Activated CD4-positive, alpha-beta memory T cell treated with anti-CD3 and anti-CD28 coated beads, Interleukin-2, amount 10 ng/mL, durations not matched to agents 7 days and 5 days (primary cell): Measurements from ENCODE around the gene COPS2. TPM values are rescaled to one million over a fixed set of nuclear protein-coding genes. Genes with fewer than 3 reads are reported as not detected.

Source experiments
- CTCF ChIA-PET: fragments of 350-600 bp; sonication (Branson Sonifier 250); formaldehyde crosslinking; loops from one replicate; lab custom pipeline; 2021; ENCODE audit warnings: antibody characterized with exemption, inconsistent platforms; lab: Charles Lee
- POLR2A ChIA-PET: fragments of 350-600 bp; sonication (Branson Sonifier 250); formaldehyde crosslinking; loops from one replicate; lab custom pipeline; 2021; ENCODE audit warnings: antibody characterized with exemption; lab: Charles Lee
- DNase-seq: peaks from one replicate; pipeline ENCODE4 v3.0.0-alpha.2; 2020
- H3K27ac Mint-ChIP-seq: one replicate; pipeline ENCODE4 v1.8.0; 2021; ENCODE audit warnings: mild to moderate bottlenecking, mixed read lengths
- H3K27me3 Mint-ChIP-seq: one replicate; pipeline ENCODE4 v1.8.0; 2021; ENCODE audit warnings: mixed read lengths
- H3K36me3 Mint-ChIP-seq: one replicate; pipeline ENCODE4 v1.8.0; 2021; ENCODE audit warnings: low read depth, mixed read lengths
- H3K4me1 Mint-ChIP-seq: one replicate; pipeline ENCODE4 v1.8.0; 2021; ENCODE audit warnings: mixed read lengths
- H3K4me3 Mint-ChIP-seq: one replicate; pipeline ENCODE4 v1.8.0; 2021; ENCODE audit warnings: mild to moderate bottlenecking, mixed read lengths
- H3K9me3 Mint-ChIP-seq: one replicate; pipeline ENCODE4 v1.8.0; 2021; ENCODE audit warnings: mixed read lengths
- total RNA-seq, 2 experiments: library from RNA; stranded (reverse); gene quantifications; one replicate each; pipeline ENCODE4 v1.2.3, GENCODE V29; 2021

Gene COPS2
- total RNA-seq, 2 experiments from 2014 or later = 62.6 to 68.7 TPM

GRCh38 chr15:49154359-49154758 is 1.0 kb downstream of the COPS2 start:
- H3K27me3 Mint-ChIP-seq = no peaks in the 10 kb centered on the region
- ChIA-PET CTCF (interaction anchor here (0.9 to 2.5 kb wide), 3 partner anchors 8 to 276 kb away, joined by 3 to 21 read pairs (median 5); partner anchors contain the start of genes EID1 and GALK2), POLR2A (interaction anchor here (0.9 to 3.4 kb wide), 10 partner anchors 8 to 344 kb away, joined by 3 to 75 read pairs (median 10); partner anchors contain the start of genes CEP152, EID1 and GALK2)
- no peaks in the 10 kb centered on the region for H3K9me3 Mint-ChIP-seq
- H3K4me3 Mint-ChIP-seq = peak overlapping the region; percentile 98
- H3K36me3 Mint-ChIP-seq = peaks cover 8% of the 10 kb centered on the region
- peak overlapping the region; percentile 93 for H3K27ac Mint-ChIP-seq
- peaks cover 58% of the 10 kb centered on the region for H3K4me1 Mint-ChIP-seq
- no peak for DNase-seq

GRCh38 chr15:49152552-49153312 is 2.7 kb downstream of the COPS2 start:
- H3K27ac Mint-ChIP-seq = no peak overlapping the region
- H3K9me3 Mint-ChIP-seq = no peaks in the 10 kb centered on the region
- H3K4me3 Mint-ChIP-seq = no peak overlapping the region
- ChIA-PET CTCF (no interaction called here), POLR2A (interaction anchor here (1.1 to 1.6 kb wide), 2 partner anchors 17 to 275 kb away, joined by 6 read pairs; partner anchors contain the start of genes EID1 and GALK2)
- peaks cover 63% of the 10 kb centered on the region for H3K4me1 Mint-ChIP-seq
- no peak for DNase-seq
- H3K36me3 Mint-ChIP-seq = peaks cover 11% of the 10 kb centered on the region
- no peaks in the 10 kb centered on the region for H3K27me3 Mint-ChIP-seq

GRCh38 chr15:49151831-49152230 is 3.6 kb downstream of the COPS2 start:
- peaks cover 11% of the 10 kb centered on the region for H3K36me3 Mint-ChIP-seq
- CTCF ChIA-PET = no interaction called here

GRCh38 chr15:49148727-49149126 is 6.7 kb downstream of the COPS2 start:
- no peak for DNase-seq
- Mint-ChIP-seq H3K27ac (no peak overlapping the region), H3K4me1 (peaks cover 46% of the 10 kb centered on the region), H3K4me3 (no peak overlapping the region), H3K9me3 (no peaks in the 10 kb centered on the region), H3K36me3 (peaks cover 18% of the 10 kb centered on the region), H3K27me3 (no peaks in the 10 kb centered on the region)
- ChIA-PET POLR2A (interaction anchor here (1.5 to 2.3 kb wide), 2 partner anchors 21 to 271 kb away, joined by 4 to 8 read pairs; partner anchors contain the start of genes EID1 and GALK2), CTCF (interaction anchor here (2.0 kb wide), 1 partner anchor 286 kb away, joined by 6 read pairs; no protein-coding TSS in a partner anchor)

More at GRCh38 chr15:49151831-49152230, 3.6 kb downstream of the COPS2 start:
- Mint-ChIP-seq H3K27ac (no peak overlapping the region), H3K27me3 (no peaks in the 10 kb centered on the region), H3K4me1 (peaks cover 58% of the 10 kb centered on the region), H3K4me3 (no peak overlapping the region), H3K9me3 (no peaks in the 10 kb centered on the region)
- DNase-seq = no peak
- POLR2A ChIA-PET = interaction anchor here (1.6 kb wide), 1 partner anchor 274 kb away, joined by 6 read pairs; the partner anchor contains the start of gene EID1

- Mint-ChIP-seq H3K27me3 (no peaks in the 10 kb centered on the region), H3K27ac (no peak overlapping the region), H3K9me3 (no peaks in the 10 kb centered on the region), H3K4me3 (no peak overlapping the region), H3K36me3 (peaks cover 23% of the 10 kb centered on the region), H3K4me1 (peaks cover 41% of the 10 kb centered on the region)
- CTCF ChIA-PET = interaction anchor here (2.0 kb wide), 1 partner anchor 286 kb away, joined by 6 read pairs; no protein-coding TSS in a partner anchor
- DNase-seq = no peak
- POLR2A ChIA-PET = interaction anchor here (1.5 to 2.3 kb wide), 2 partner anchors 22 to 270 kb away, joined by 4 to 8 read pairs; partner anchors contain the start of genes EID1 and GALK2
These were observed 7.1 kb downstream of the COPS2 start for GRCh38 chr15:49148298-49148697.

- Mint-ChIP-seq H3K4me3 (no peak overlapping the region), H3K27me3 (no peaks in the 10 kb centered on the region), H3K36me3 (peaks cover 43% of the 10 kb centered on the region), H3K4me1 (peaks cover 28% of the 10 kb centered on the region), H3K9me3 (no peaks in the 10 kb centered on the region), H3K27ac (no peak overlapping the region)
- ChIA-PET POLR2A (interaction anchor here (0.6 to 2.5 kb wide), 7 partner anchors 8 to 287 kb away, joined by 3 to 17 read pairs (median 4); partner anchors contain the start of genes COPS2, EID1 and GALK2), CTCF (interaction anchor here (0.6 to 3.6 kb wide), 21 partner anchors 9 to 348 kb away, joined by 3 to 62 read pairs (median 5); partner anchors contain the start of genes CEP152, COPS2, EID1 and SECISBP2L)
- DNase-seq = peak; percentile 23
These were observed 9.5 kb downstream of the COPS2 start for GRCh38 chr15:49145651-49146609.

GRCh38 chr15:49137861-49138260 is 17.5 kb downstream of the COPS2 start:
- Mint-ChIP-seq H3K36me3 (peaks cover 57% of the 10 kb centered on the region), H3K27ac (no peak overlapping the region), H3K9me3 (no peaks in the 10 kb centered on the region), H3K4me1 (peaks cover 20% of the 10 kb centered on the region), H3K4me3 (no peak overlapping the region), H3K27me3 (no peaks in the 10 kb centered on the region)
- DNase-seq = no peak
- ChIA-PET CTCF (interaction anchor here (1.8 to 2.1 kb wide), 2 partner anchors 8 to 276 kb away, joined by 6 to 8 read pairs; no protein-coding TSS in a partner anchor), POLR2A (interaction anchor here (0.8 to 2.0 kb wide), 5 partner anchors 9 to 260 kb away, joined by 3 to 7 read pairs (median 3); partner anchors contain the start of genes EID1 and GALK2)

- peaks cover 54% of the 10 kb centered on the region for H3K36me3 Mint-ChIP-seq
- H3K4me1 Mint-ChIP-seq = peaks cover 20% of the 10 kb centered on the region
- no peaks in the 10 kb centered on the region for H3K9me3 Mint-ChIP-seq
- no peaks in the 10 kb centered on the region for H3K27me3 Mint-ChIP-seq
- POLR2A ChIA-PET = interaction anchor here (1.2 kb wide), 1 partner anchor 19 kb away, joined by 4 read pairs; the partner anchor contains the start of gene COPS2
- CTCF ChIA-PET = interaction anchor here (1.8 kb wide), 1 partner anchor 274 kb away, joined by 6 read pairs; no protein-coding TSS in a partner anchor
- H3K4me3 Mint-ChIP-seq = no peak overlapping the region
- no peak for DNase-seq
- H3K27ac Mint-ChIP-seq = no peak overlapping the region
These were observed 19.5 kb downstream of the COPS2 start for GRCh38 chr15:49135911-49136310.

- Mint-ChIP-seq H3K4me1 (peaks cover 20% of the 10 kb centered on the region), H3K4me3 (no peak overlapping the region), H3K36me3 (peaks cover 49% of the 10 kb centered on the region), H3K27ac (no peak overlapping the region), H3K9me3 (no peaks in the 10 kb centered on the region), H3K27me3 (no peaks in the 10 kb centered on the region)
- DNase-seq = no peak
- POLR2A ChIA-PET = no interaction called here
- CTCF ChIA-PET = no interaction called here
These were observed 20.0 kb downstream of the COPS2 start for GRCh38 chr15:49135342-49135857.

GRCh38 chr15:49134683-49135341 is 20.6 kb downstream of the COPS2 start:
- POLR2A ChIA-PET = interaction anchor here (1.4 kb wide), 1 partner anchor 24 kb away, joined by 3 read pairs; no protein-coding TSS in a partner anchor
- Mint-ChIP-seq H3K36me3 (peaks cover 47% of the 10 kb centered on the region), H3K4me1 (peaks cover 20% of the 10 kb centered on the region), H3K27me3 (no peaks in the 10 kb centered on the region), H3K4me3 (no peak overlapping the region), H3K27ac (no peak overlapping the region), H3K9me3 (no peaks in the 10 kb centered on the region)
- CTCF ChIA-PET = no interaction called here
- no peak for DNase-seq

GRCh38 chr15:49131403-49131802 is 24.0 kb downstream of the COPS2 start:
- H3K9me3 Mint-ChIP-seq = no peaks in the 10 kb centered on the region
- ChIA-PET POLR2A (interaction anchor here (1.0 kb wide), 1 partner anchor 9 kb away, joined by 3 read pairs; no protein-coding TSS in a partner anchor), CTCF (interaction anchor here (1.3 to 1.7 kb wide), 2 partner anchors 156 to 253 kb away, joined by 4 read pairs; partner anchors contain the start of gene EID1)
- H3K4me3 Mint-ChIP-seq = no peak overlapping the region
- no peaks in the 10 kb centered on the region for H3K27me3 Mint-ChIP-seq
- no peak for DNase-seq
- peaks cover 17% of the 10 kb centered on the region for H3K4me1 Mint-ChIP-seq
- no peak overlapping the region for H3K27ac Mint-ChIP-seq
- peaks cover 57% of the 10 kb centered on the region for H3K36me3 Mint-ChIP-seq
